K562 treated with DMSO at 1 percent for 4 hours (cell line): ENCODE data around the gene SLC27A2. TPM values are rescaled to one million over a fixed set of nuclear protein-coding genes. Genes with fewer than 3 reads are reported as not detected.

ENCODE experiments used
- total RNA-seq: library from RNA; unstranded; fragments of 300-600 nt; gene quantifications from 2 replicates; pipeline ENCODE4 v1.2.3, GENCODE V29; 2022; ENCODE audit not compliant: insufficient read depth

The SLC27A2 gene
- 41.7 and 52.0 TPM in 2 replicates for total RNA-seq

GRCh38 chr15:50181969-50182218, at the start of gene SLC27A2:
Gene SLC27A2 (plus strand): TSS chr15:50182196. CDS start chr15:50182428, 232 bp downstream.

GRCh38 chr15:50265620-50266019, 83.6 kb downstream of the SLC27A2 start, which contains the start of gene HDC:
Gene HDC (minus strand): TSS chr15:50265726. CDS start chr15:50265623, 103 bp downstream.

Other genes with a start within 250 kb of the SLC27A2 start
- 0.40 and 0.80 TPM in 2 replicates for gene ATP8B4, start 63.0 kb upstream of the SLC27A2 start, total RNA-seq
- gene HDC, start 83.5 kb downstream of the SLC27A2 start, total RNA-seq, result 3.9 and 8.1 TPM in 2 replicates
- gene GABPB1, start 173.0 kb downstream of the SLC27A2 start, total RNA-seq, result 9.8 and 12.4 TPM in 2 replicates
- gene USP8, start 242.2 kb downstream of the SLC27A2 start, total RNA-seq, result 46.5 and 47.3 TPM in 2 replicates